Thyroid gland (tissue), 4 donors: Measurements from ENCODE around the gene SH3RF3. TPM values are rescaled to one million over a fixed set of nuclear protein-coding genes. Genes with fewer than 3 reads are reported as not detected.
A peak's percentile ranks its signal among the peaks of the same experiment; 100 is the strongest.

ENCODE experiments used
- DNase-seq, 2 donors: peaks; one replicate each; pipeline ENCODE4 v3.0.0-alpha.2; 2019
- H3K27ac ChIP-seq, 3 donors: fragments of 200-600 bp; sonication (generic); 1 replicate in 2 of 3; 2 replicates in 1 of 3; pipeline ENCODE4 v1.5.1; 2016 to 2019; ENCODE audit warnings: mild to moderate bottlenecking in 1 of 3, moderate library complexity in 1 of 3
- H3K27me3 ChIP-seq: fragments of 200-600 bp; sonication (generic); one replicate; pipeline ENCODE4 v1.5.1; 2019
- H3K36me3 ChIP-seq, 2 donors: fragments of 200-600 bp; sonication (generic); one replicate each; pipeline ENCODE4 v1.5.1; 2016 to 2019
- H3K4me1 ChIP-seq, 2 donors: fragments of 200-600 bp; sonication (generic); one replicate each; pipeline ENCODE4 v1.5.1; 2017 to 2019
- H3K4me3 ChIP-seq, 3 donors: fragments of 200-600 bp; sonication (generic); replicated peaks in 1 of 3; 1 replicate in 2 of 3; 2 replicates in 1 of 3; pipeline ENCODE4 v1.5.1; 2016; ENCODE audit warnings: mild to moderate bottlenecking in 1 of 3
- H3K9me3 ChIP-seq: fragments of 200-600 bp; sonication (generic); one replicate; pipeline ENCODE4 v1.5.1; 2017
- POLR2A ChIP-seq, 2 donors: fragments of 450-650 bp; IDR thresholded peaks; one replicate each; pipeline ENCODE4 v1.6.1; 2017; ENCODE audit warnings: antibody characterized with exemption in 2 of 2, mild to moderate bottlenecking in 2 of 2, moderate library complexity in 1 of 2
- WGBS, 2 donors: methylation state at CpG; one replicate each; pipeline ENCODE4 v1.1.5; 2017; 5-methylcytosine and 5-hydroxymethylcytosine counted together
- intact Hi-C: fragments of 100-400 bp; cut with DNase I; formaldehyde crosslinking; loops from one replicate; pipeline ENCODE4 v1.15.1; 2023
- total RNA-seq, 4 donors: library from RNA; depleted of rRNA; stranded (reverse); fragments of >200 nt; gene quantifications; one replicate each; pipeline ENCODE4 v1.2.3, GENCODE V29; 2016
- TF ChIP-seq, protein P1 (sequence below), 6 experiments: fragments of 200-600 bp in 3 of 6; fragments of 450-650 bp in 3 of 6; sonication (generic) in 3 of 6; IDR thresholded peaks; one replicate each; pipeline ENCODE4 v1.5.1; 2016 to 2019; ENCODE audit warnings: antibody characterized with exemption in 6 of 6, mild to moderate bottlenecking in 2 of 6, inconsistent platforms in 1 of 6, moderate library complexity in 1 of 6

SH3RF3 gene
- total RNA-seq, 4 donors from 2014 or later, result 2.1 to 7.4 (median 2.8) TPM

DNA sequence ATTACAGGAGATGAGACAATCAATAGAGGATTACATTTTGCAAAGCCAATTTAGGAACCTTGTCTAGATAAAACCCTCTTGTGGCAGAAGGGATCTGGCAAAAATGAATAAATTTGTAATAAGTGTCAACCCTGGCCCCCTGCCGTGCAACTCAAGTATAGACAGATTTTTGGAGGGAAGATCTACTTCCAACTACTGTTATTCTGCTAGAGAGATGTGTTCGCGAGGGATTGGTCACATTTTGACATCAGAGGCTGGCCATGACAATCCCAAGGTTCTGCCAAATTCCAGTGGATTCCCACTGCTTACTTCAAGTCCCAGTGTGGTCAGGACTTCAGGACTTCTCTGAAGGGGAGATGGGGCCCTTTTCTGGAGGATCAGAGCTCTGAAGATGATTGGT lies 192.6 kb downstream of the SH3RF3 start:
- no peak for DNase-seq
- Histone ChIP-seq H3K4me1 (peaks cover 18 to 69% of the 10 kb centered on the region in 2 donors), H3K27ac (peak overlapping the region; percentile 67 to 80 (median 72)), H3K36me3 (no peaks in the 10 kb centered on the region), H3K4me3 (no peak overlapping the region), H3K27me3 (no peaks in the 10 kb centered on the region), H3K9me3 (no peaks in the 10 kb centered on the region)
- TF ChIP-seq, protein P1, sequence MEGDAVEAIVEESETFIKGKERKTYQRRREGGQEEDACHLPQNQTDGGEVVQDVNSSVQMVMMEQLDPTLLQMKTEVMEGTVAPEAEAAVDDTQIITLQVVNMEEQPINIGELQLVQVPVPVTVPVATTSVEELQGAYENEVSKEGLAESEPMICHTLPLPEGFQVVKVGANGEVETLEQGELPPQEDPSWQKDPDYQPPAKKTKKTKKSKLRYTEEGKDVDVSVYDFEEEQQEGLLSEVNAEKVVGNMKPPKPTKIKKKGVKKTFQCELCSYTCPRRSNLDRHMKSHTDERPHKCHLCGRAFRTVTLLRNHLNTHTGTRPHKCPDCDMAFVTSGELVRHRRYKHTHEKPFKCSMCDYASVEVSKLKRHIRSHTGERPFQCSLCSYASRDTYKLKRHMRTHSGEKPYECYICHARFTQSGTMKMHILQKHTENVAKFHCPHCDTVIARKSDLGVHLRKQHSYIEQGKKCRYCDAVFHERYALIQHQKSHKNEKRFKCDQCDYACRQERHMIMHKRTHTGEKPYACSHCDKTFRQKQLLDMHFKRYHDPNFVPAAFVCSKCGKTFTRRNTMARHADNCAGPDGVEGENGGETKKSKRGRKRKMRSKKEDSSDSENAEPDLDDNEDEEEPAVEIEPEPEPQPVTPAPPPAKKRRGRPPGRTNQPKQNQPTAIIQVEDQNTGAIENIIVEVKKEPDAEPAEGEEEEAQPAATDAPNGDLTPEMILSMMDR (IDR thresholded peaks at IDR 0.05), result no peak
- TF ChIP-seq POLR2A (IDR thresholded peaks at IDR 0.05), result no peak
- WGBS, 2 donors, result 77 to 81% methylated on average over 3 of the region's 3 CpGs
- intact Hi-C loops, result no loop called here

DNA sequence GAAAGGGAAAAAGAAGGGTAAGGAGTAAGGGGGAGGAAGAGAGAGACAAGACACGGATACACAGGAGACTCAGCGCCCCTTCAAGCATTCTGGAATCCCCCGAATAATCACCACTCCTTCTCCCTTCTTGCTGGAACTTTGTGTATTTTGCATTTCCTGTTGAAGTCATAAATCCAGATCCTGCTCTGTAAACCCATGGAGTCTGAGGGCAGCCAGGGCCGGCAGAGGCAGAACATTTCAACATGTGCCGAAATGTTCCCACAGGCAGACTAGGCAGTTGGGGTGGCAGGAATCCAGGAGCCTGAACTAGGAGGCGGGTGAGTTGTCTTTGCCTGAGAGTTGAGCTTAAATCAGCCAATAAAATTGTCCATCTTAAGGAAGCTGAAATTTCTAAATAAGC lies 193.1 kb downstream of the SH3RF3 start:
- TF ChIP-seq POLR2A (IDR thresholded peaks at IDR 0.05), result no peak
- TF ChIP-seq, protein P1 (IDR thresholded peaks at IDR 0.05), result no peak
- no peaks in the 10 kb centered on the region for H3K9me3 ChIP-seq
- H3K27ac ChIP-seq, result peak overlapping the region; percentile 67 to 80 (median 72)
- H3K4me3 ChIP-seq, result no peak overlapping the region
- H3K36me3 ChIP-seq, result no peaks in the 10 kb centered on the region
- H3K4me1 ChIP-seq, result peaks cover 18 to 69% of the 10 kb centered on the region in 2 donors
- intact Hi-C loops, result no loop called here
- WGBS, 2 donors, result 18 to 22% methylated on average over 6 of the region's 6 CpGs
- H3K27me3 ChIP-seq, result no peaks in the 10 kb centered on the region
- DNase-seq, result peak; percentile 95 to 97

DNA sequence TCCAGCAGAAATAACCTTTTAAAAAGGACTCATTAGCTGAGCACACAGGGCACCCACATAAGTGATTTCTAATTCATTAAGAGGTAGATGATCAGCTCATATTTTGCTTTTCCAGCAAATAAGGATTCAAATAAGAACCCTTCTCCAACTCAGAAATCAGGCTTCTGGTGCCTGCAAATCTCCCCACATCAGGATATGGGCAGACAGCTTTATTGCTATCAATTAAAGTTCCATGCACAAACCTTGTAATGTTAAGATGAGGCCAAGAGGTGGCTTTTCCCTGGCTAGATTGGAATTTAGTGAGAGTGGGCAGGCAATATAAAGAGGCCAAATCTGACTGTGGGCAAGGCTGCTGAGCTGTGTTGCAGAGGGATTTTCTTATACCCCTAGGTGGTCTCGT lies 193.6 kb downstream of the SH3RF3 start:
- Histone ChIP-seq H3K27me3 (no peaks in the 10 kb centered on the region), H3K4me1 (peaks cover 18 to 69% of the 10 kb centered on the region in 2 donors), H3K9me3 (no peaks in the 10 kb centered on the region), H3K36me3 (no peaks in the 10 kb centered on the region), H3K27ac (peak overlapping the region; percentile 11 to 33 (median 27)), H3K4me3 (no peak overlapping the region)
- DNase-seq, result no peak
- intact Hi-C loops, result no loop called here
- WGBS, 2 donors, result 38 to 67% methylated on average over 1 of the region's 1 CpG
- TF ChIP-seq POLR2A (IDR thresholded peaks at IDR 0.05), result no peak
- TF ChIP-seq, protein P1 (IDR thresholded peaks at IDR 0.05), result no peak

DNA sequence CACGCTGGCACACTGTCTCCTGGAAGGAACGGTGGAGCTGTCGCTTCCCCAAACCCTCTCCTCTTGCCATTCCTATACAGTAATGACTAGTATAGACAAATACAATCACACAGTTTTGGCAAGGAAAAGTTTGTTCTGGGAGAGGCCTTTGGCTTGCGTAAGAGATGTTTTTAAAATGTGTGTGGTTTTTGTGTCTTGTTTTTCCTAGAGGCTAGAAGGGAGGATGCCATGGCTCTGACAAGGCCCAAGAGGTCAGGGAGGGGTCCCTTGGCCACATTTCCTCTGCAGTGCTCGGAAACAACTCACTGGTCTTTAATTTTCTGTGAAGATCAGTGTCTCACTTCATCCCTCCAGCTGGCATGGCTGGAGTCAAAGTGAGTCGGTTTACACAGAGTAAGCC lies 195.9 kb downstream of the SH3RF3 start:
- Histone ChIP-seq H3K36me3 (no peaks in the 10 kb centered on the region), H3K27ac (peak overlapping the region in 1 of 3 donors; percentile 15), H3K27me3 (no peaks in the 10 kb centered on the region), H3K4me3 (no peak overlapping the region), H3K4me1 (peaks cover 18 to 54% of the 10 kb centered on the region in 2 donors), H3K9me3 (no peaks in the 10 kb centered on the region)
- 78 to 79% methylated on average over 6 of the region's 6 CpGs for WGBS, 2 donors
- intact Hi-C loops, result no loop called here
- peak; percentile 21 to 29 for DNase-seq
- TF ChIP-seq, protein P1 (IDR thresholded peaks at IDR 0.05), result no peak
- no peak for TF ChIP-seq POLR2A (IDR thresholded peaks at IDR 0.05)

DNA sequence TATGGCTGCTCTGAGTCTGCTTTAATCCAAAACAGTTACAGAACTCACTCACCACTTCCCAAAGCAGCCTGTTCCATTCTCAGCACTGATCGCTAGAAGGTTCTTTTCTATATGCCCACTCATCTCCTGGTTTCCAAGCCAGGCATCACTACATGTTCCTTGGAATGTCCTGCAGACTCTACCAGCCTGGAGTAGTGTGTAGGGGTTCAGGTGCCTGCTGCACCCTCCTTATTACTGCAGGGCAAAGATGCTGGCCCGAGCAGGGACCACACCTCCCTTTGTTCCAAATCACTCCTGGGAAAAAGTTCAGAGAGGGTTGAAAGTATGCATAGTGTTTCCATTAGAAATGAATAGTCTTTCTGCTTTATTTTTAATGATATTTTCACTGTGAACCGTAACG lies 196.6 kb downstream of the SH3RF3 start:
- Histone ChIP-seq H3K27ac (peak overlapping the region in 1 of 3 donors; percentile 15), H3K36me3 (no peaks in the 10 kb centered on the region), H3K27me3 (no peaks in the 10 kb centered on the region), H3K4me3 (no peak overlapping the region), H3K4me1 (peaks cover 18 to 47% of the 10 kb centered on the region in 2 donors), H3K9me3 (no peaks in the 10 kb centered on the region)
- TF ChIP-seq, protein P1 (IDR thresholded peaks at IDR 0.05), result no peak
- TF ChIP-seq POLR2A (IDR thresholded peaks at IDR 0.05), result no peak
- WGBS, 2 donors, result 79 to 84% methylated on average over 4 of the region's 4 CpGs
- intact Hi-C loops, result no loop called here
- DNase-seq, result no peak
